ENCODE results near the gene TNS4. TPM values are rescaled to one million over a fixed set of nuclear protein-coding genes. Genes with fewer than 3 reads are reported as not detected.

TNS4 gene
- total and polyA plus RNA-seq, 2 donors = 5.0 to 5.4 TPM

GRCh38 chr17:40437095-40437732 is 64.2 kb downstream of the TNS4 start:
- Histone ChIP-seq H3K27ac (ENCODE audit: low read depth) (no peak overlapping the region), H3K4me3 (ENCODE audit: low read depth, low read length) (no peak overlapping the region), H3K36me3 (ENCODE audit: insufficient read depth) (no peaks in the 10 kb centered on the region), H3K4me1 (ENCODE audit: insufficient read depth) (no peaks in the 10 kb centered on the region)
- no peak for DNase-seq (ENCODE audit: extremely low spot score)
- 67% methylated on average over 5 of the region's 5 CpGs for whole genome bisulfite sequencing

DNA sequence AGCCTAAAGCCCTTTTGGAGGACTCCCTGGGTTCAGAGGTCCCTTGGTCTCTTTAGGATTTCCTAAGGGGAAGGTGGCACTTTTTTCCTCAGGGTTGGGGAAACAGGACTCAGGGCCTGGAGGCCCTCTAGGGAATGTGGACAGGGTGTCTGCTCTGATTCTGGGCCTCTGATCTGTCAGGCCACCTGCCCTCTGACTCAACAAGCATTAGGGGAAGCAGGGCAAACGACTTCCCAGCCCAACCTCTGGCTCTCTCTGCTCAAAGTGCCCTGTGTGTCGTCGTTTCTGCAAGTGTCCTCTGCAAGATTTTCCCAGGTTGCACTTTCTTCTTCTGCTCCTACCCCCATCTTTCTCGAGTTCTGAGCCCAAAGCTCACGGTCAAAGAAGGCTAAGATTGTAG is 64.8 kb downstream of the TNS4 start:
- Histone ChIP-seq H3K4me3 (ENCODE audit: low read depth, low read length) (no peak overlapping the region), H3K27ac (ENCODE audit: low read depth) (no peak overlapping the region), H3K4me1 (ENCODE audit: insufficient read depth) (no peaks in the 10 kb centered on the region), H3K36me3 (ENCODE audit: insufficient read depth) (no peaks in the 10 kb centered on the region)
- DNase-seq (ENCODE audit: extremely low spot score) = no peak
- 61% methylated on average over 5 of the region's 5 CpGs for WGBS

DNA sequence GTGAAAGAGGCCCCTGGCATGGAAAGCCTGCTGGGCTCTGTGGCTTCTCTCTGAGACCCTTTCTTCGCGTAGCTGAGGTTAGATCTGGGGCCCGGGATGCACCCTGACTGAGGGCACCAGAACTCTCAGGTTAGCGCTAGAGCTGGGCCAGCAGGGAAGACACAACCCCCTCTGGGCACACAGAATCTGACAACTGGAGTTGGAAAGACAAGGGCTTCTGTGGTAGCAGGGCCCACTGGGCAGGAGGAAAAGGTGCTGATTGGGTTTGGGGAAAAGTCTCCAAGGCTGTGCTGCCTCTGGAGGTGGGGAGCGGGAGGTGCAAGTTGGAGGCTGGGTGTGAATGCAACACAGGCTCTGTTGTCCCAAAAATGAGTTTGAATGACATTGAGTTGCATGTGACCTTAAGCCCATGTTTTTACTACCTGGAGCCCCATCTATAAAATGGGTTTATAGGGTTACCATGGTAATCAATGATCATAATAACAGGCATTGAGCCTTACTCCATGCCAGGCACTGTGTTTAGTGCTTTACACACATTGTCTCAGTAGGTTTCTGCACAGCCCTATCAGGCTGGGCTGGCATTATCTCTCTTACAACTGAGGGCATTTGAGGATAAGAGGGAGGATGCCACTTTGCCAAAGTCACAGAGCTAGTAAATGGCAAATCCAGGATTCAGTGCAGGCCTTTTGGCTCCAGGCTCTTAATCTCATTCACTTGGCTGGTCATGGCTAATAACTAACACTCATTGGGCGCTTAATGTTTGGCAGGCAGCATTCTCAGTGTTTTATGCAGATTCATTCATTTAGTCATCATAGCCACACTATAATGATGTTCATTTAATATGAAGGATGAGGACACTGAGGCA is 67.6 kb downstream of the TNS4 start:
- Histone ChIP-seq H3K4me3 (ENCODE audit: low read depth, low read length) (no peak overlapping the region), H3K4me1 (ENCODE audit: insufficient read depth) (no peaks in the 10 kb centered on the region), H3K36me3 (ENCODE audit: insufficient read depth) (no peaks in the 10 kb centered on the region), H3K27ac (ENCODE audit: low read depth) (no peak overlapping the region)
- DNase-seq (ENCODE audit: extremely low spot score) = no peak
- 52% methylated on average over 6 of the region's 6 CpGs for WGBS

- no peak for DNase-seq (ENCODE audit: extremely low spot score)
- WGBS = 23% methylated on average over 2 of the region's 2 CpGs
- no peak overlapping the region for H3K27ac ChIP-seq (ENCODE audit: low read depth)
- H3K4me1 ChIP-seq (ENCODE audit: insufficient read depth) = no peaks in the 10 kb centered on the region
- no peaks in the 10 kb centered on the region for H3K36me3 ChIP-seq (ENCODE audit: insufficient read depth)
- H3K4me3 ChIP-seq (ENCODE audit: low read depth, low read length) = no peak overlapping the region
Observed at GRCh38 chr17:40432864-40433528, 68.4 kb downstream of the TNS4 start.

DNA sequence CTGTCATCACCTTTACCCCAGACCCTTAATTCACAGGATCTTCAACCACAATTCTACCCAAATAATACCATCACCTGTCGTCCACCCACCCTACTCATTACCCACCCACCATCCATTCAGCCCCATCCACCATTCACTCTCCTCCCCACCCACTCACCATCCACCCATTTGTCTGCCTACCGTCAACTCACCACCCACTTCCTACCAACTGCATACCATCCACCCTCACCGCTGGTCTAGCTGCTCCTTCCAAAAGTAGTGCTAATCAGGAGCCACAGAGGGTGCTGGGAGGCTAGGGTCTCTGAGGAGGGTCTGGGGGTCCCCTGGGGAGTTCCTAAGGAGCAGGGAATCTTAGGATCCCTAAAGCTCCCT is 70.2 kb downstream of the TNS4 start:
- no peak for DNase-seq (ENCODE audit: extremely low spot score)
- no peaks in the 10 kb centered on the region for H3K36me3 ChIP-seq (ENCODE audit: insufficient read depth)
- WGBS = 93% methylated on average over 3 of the region's 3 CpGs

GRCh38 chr17:40430272-40431230 is 70.9 kb downstream of the TNS4 start:
- Histone ChIP-seq H3K27ac (ENCODE audit: low read depth) (no peak overlapping the region), H3K4me1 (ENCODE audit: insufficient read depth) (no peaks in the 10 kb centered on the region), H3K36me3 (ENCODE audit: insufficient read depth) (no peaks in the 10 kb centered on the region), H3K4me3 (ENCODE audit: low read depth, low read length) (no peak overlapping the region)
- 95% methylated on average over 10 of the region's 10 CpGs for WGBS
- DNase-seq (ENCODE audit: extremely low spot score) = no peak

More for the DNA sequence above, 70.2 kb downstream of the TNS4 start:
- Histone ChIP-seq H3K4me3 (ENCODE audit: low read depth, low read length) (no peak overlapping the region), H3K27ac (ENCODE audit: low read depth) (no peak overlapping the region), H3K4me1 (ENCODE audit: insufficient read depth) (no peaks in the 10 kb centered on the region)

GRCh38 chr17:40427002-40427491 is 74.4 kb downstream of the TNS4 start:
- no peak for DNase-seq (ENCODE audit: extremely low spot score)
- Histone ChIP-seq H3K4me3 (ENCODE audit: low read depth, low read length) (no peak overlapping the region), H3K36me3 (ENCODE audit: insufficient read depth) (no peaks in the 10 kb centered on the region), H3K4me1 (ENCODE audit: insufficient read depth) (no peaks in the 10 kb centered on the region), H3K27ac (ENCODE audit: low read depth) (no peak overlapping the region)

Other genes with a start within 250 kb of the TNS4 start
- gene CDC6, start 213.7 kb downstream of the TNS4 start, total RNA-seq = 7.9 TPM
- gene CDC6, start 213.7 kb downstream of the TNS4 start, polyA plus RNA-seq = 0.71 TPM
- 10.6 TPM for gene RARA, start 192.4 kb downstream of the TNS4 start, total RNA-seq
- gene RARA, start 192.4 kb downstream of the TNS4 start, polyA plus RNA-seq = 47.6 TPM
- gene GJD3, start 136.9 kb downstream of the TNS4 start, total RNA-seq = not detected
- gene GJD3, start 136.9 kb downstream of the TNS4 start, polyA plus RNA-seq = 1.1 TPM
- 105 TPM for gene TOP2A, start 83.7 kb downstream of the TNS4 start, total RNA-seq
- gene TOP2A, start 83.7 kb downstream of the TNS4 start, polyA plus RNA-seq = 1.5 TPM
- gene IGFBP4, start 58.2 kb downstream of the TNS4 start, total RNA-seq = 111 TPM
- 488 TPM for gene IGFBP4, start 58.2 kb downstream of the TNS4 start, polyA plus RNA-seq
- 0.58 TPM for gene CCR7, start 63.8 kb upstream of the TNS4 start, total RNA-seq
- gene CCR7, start 63.8 kb upstream of the TNS4 start, polyA plus RNA-seq = 0.39 TPM
- gene SMARCE1, start 146.2 kb upstream of the TNS4 start, total RNA-seq = 126 TPM
- gene SMARCE1, start 146.2 kb upstream of the TNS4 start, polyA plus RNA-seq = 97.6 TPM
- gene KRT222, start 163.6 kb upstream of the TNS4 start, total RNA-seq = 1.1 TPM
- gene KRT222, start 163.6 kb upstream of the TNS4 start, polyA plus RNA-seq = 0.65 TPM
- gene KRT24, start 202.1 kb upstream of the TNS4 start, total RNA-seq = 0.26 TPM
- gene KRT24, start 202.1 kb upstream of the TNS4 start, polyA plus RNA-seq = 4.7 TPM